Activated CD8-positive, alpha-beta T cell treated with anti-CD3 and anti-CD28 coated beads for 36 hours (primary cell): ENCODE results near the gene TTLL5. TPM values are rescaled to one million over a fixed set of nuclear protein-coding genes. Genes with fewer than 3 reads are reported as not detected.

ENCODE experiments used
- ATAC-seq: fragments of 200-7000 bp; cut with Tn5 transposase; one replicate; pipeline ENCODE4 v1.10.0; 2021; ENCODE audit warnings: mild to moderate bottlenecking, moderate library complexity
- CTCF ChIA-PET: fragments of 350-600 bp; sonication (Branson Sonifier 250); formaldehyde crosslinking; loops from one replicate; lab custom pipeline; 2021; ENCODE audit warnings: antibody characterized with exemption; lab: Charles Lee
- POLR2A ChIA-PET: fragments of 350-600 bp; sonication (Branson Sonifier 250); formaldehyde crosslinking; loops from one replicate; lab custom pipeline; 2021; ENCODE audit warnings: antibody characterized with exemption; lab: Charles Lee
- DNase-seq: peaks from one replicate; pipeline ENCODE4 v3.0.0-alpha.2; 2020
- H3K27ac Mint-ChIP-seq: one replicate; pipeline ENCODE4 v1.8.0; 2021; ENCODE audit warnings: mild to moderate bottlenecking, mixed read lengths
- H3K27me3 Mint-ChIP-seq: one replicate; pipeline ENCODE4 v1.8.0; 2021; ENCODE audit warnings: mixed read lengths
- H3K36me3 Mint-ChIP-seq: one replicate; pipeline ENCODE4 v1.8.0; 2021; ENCODE audit warnings: low read depth, mixed read lengths
- H3K4me1 Mint-ChIP-seq: one replicate; pipeline ENCODE4 v1.8.0; 2021; ENCODE audit warnings: low read depth, mixed read lengths
- H3K4me3 Mint-ChIP-seq: one replicate; pipeline ENCODE4 v1.8.0; 2021; ENCODE audit warnings: mild to moderate bottlenecking, moderate library complexity, mixed read lengths
- H3K9me3 Mint-ChIP-seq: one replicate; pipeline ENCODE4 v1.8.0; 2021; ENCODE audit warnings: mixed read lengths
- intact Hi-C: fragments of 100-400 bp; cut with micrococcal nuclease; formaldehyde crosslinking; loops from one replicate; pipeline ENCODE4 v1.10.0; 2022
- total RNA-seq, 2 experiments: library from RNA; stranded (reverse); gene quantifications; one replicate each; pipeline ENCODE4 v1.2.3, GENCODE V29; 2021
- TF ChIP-seq, protein P1 (sequence below): fragments of 200-600 bp; IDR thresholded peaks from one replicate; pipeline ENCODE4 v1.8.0; 2022; ENCODE audit warnings: antibody characterized with exemption, mild to moderate bottlenecking

Gene TTLL5
- total RNA-seq, 2 experiments from 2014 or later: 23.6 to 27.2 TPM

DNA sequence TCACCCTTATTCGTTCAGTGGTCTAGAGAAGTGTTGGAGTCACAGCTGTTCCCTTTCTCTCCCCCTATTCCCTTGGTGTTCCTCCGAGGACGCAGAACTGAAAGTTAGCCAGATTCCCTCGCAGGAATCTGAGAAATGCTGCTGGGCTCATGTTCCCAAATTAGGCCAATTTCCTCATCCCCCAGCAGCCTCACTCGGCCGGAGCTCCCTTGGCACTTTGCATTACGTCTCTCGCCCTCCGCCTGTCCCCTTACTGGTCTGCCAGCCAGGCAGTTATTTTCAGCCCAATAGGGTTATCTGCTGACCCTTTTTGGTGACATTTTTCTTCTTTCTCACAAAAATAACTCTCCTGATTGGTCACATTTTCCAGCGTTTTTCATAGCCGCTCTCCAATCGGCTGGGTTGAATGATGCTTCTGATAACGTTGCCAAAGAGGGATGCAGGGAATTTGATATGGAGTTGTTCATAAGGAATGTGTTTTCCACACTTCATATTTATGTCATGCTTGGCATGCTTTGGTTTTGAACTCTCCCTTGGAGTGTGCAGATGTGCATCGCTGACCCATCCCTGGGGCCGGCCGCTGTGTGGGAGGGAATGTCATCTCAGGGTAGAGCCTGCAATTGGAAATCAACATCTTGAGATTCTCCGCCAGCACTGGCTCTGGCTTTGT, 334.5 kb downstream of the TTLL5 start:
- no peaks in the 10 kb centered on the region for H3K27me3 Mint-ChIP-seq

DNA sequence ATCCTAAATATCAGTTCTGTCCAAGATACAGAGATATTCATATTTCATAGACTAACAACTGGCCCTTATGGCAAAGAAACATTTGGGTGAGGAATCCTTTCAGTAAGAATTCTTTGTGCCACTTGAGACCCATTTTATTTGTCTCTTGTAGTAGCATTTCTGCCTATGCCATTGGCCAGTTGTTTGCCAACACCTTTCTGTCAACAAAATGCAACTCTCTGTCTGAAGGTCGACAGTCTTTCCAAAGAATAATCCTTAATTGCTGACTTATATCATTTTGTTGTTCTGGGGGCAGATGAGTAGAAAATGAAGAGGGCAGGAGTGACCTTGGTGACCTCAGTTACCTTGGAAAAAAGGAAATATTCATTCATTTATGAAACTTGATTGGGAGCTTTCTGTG, 335.4 kb downstream of the TTLL5 start:
- ATAC-seq: no peak
- TF ChIP-seq, protein P1, sequence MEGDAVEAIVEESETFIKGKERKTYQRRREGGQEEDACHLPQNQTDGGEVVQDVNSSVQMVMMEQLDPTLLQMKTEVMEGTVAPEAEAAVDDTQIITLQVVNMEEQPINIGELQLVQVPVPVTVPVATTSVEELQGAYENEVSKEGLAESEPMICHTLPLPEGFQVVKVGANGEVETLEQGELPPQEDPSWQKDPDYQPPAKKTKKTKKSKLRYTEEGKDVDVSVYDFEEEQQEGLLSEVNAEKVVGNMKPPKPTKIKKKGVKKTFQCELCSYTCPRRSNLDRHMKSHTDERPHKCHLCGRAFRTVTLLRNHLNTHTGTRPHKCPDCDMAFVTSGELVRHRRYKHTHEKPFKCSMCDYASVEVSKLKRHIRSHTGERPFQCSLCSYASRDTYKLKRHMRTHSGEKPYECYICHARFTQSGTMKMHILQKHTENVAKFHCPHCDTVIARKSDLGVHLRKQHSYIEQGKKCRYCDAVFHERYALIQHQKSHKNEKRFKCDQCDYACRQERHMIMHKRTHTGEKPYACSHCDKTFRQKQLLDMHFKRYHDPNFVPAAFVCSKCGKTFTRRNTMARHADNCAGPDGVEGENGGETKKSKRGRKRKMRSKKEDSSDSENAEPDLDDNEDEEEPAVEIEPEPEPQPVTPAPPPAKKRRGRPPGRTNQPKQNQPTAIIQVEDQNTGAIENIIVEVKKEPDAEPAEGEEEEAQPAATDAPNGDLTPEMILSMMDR: no peak
- Mint-ChIP-seq H3K4me1 (no peaks in the 10 kb centered on the region), H3K27me3 (no peaks in the 10 kb centered on the region), H3K4me3 (no peak overlapping the region), H3K36me3 (peaks cover 17% of the 10 kb centered on the region), H3K9me3 (no peaks in the 10 kb centered on the region), H3K27ac (no peak overlapping the region)
- DNase-seq: no peak
- POLR2A ChIA-PET: no interaction called here
- intact Hi-C loops: no loop called here
- CTCF ChIA-PET: interaction anchor here (1.6 kb wide), 1 partner anchor 90 kb away, joined by 5 read pairs; no protein-coding TSS in a partner anchor

More for the DNA sequence above, 334.5 kb downstream of the TTLL5 start:
- no peak overlapping the region for H3K4me3 Mint-ChIP-seq
- CTCF ChIA-PET: interaction anchor here (1.4 to 1.6 kb wide), 2 partner anchors 55 to 89 kb away, joined by 3 to 5 read pairs; no protein-coding TSS in a partner anchor
- no peaks in the 10 kb centered on the region for H3K9me3 Mint-ChIP-seq
- no peak for DNase-seq
- no peak overlapping the region for H3K27ac Mint-ChIP-seq
- no peaks in the 10 kb centered on the region for H3K4me1 Mint-ChIP-seq
- intact Hi-C loops: no loop called here
- TF ChIP-seq, protein P1: no peak
- H3K36me3 Mint-ChIP-seq: peaks cover 9% of the 10 kb centered on the region
- POLR2A ChIA-PET: no interaction called here
- no peak for ATAC-seq

- ATAC-seq (no peak), DNase-seq (no peak)
- POLR2A ChIA-PET: no interaction called here
- H3K9me3 Mint-ChIP-seq: peaks cover 3% of the 10 kb centered on the region
- H3K4me3 Mint-ChIP-seq: no peak overlapping the region
- no peak overlapping the region for H3K27ac Mint-ChIP-seq
- H3K36me3 Mint-ChIP-seq: peaks cover 36% of the 10 kb centered on the region
- no peaks in the 10 kb centered on the region for H3K27me3 Mint-ChIP-seq
- intact Hi-C loops: no loop called here
- TF ChIP-seq, protein P1: no peak
- H3K4me1 Mint-ChIP-seq: no peaks in the 10 kb centered on the region
- CTCF ChIA-PET: no interaction called here
These were observed 338.6 kb downstream of the TTLL5 start for GRCh38 chr14:75999511-76000190.

- ChIA-PET POLR2A (no interaction called here), CTCF (interaction anchor here (0.8 to 1.2 kb wide), 2 partner anchors 48 to 96 kb away, joined by 3 read pairs; no protein-coding TSS in a partner anchor)
- intact Hi-C loops: no loop called here
- H3K4me1 Mint-ChIP-seq: no peaks in the 10 kb centered on the region
- H3K9me3 Mint-ChIP-seq: peaks cover 11% of the 10 kb centered on the region
- TF ChIP-seq, protein P1: no peak
- DNase-seq (no peak), ATAC-seq (no peak)
- no peak overlapping the region for H3K4me3 Mint-ChIP-seq
- H3K27me3 Mint-ChIP-seq: no peaks in the 10 kb centered on the region
- H3K36me3 Mint-ChIP-seq: peaks cover 50% of the 10 kb centered on the region
- no peak overlapping the region for H3K27ac Mint-ChIP-seq
These were observed 341.3 kb downstream of the TTLL5 start for GRCh38 chr14:76002383-76002782.

Other genes with a start within 250 kb of the TTLL5 start
- gene JDP2, start 233.2 kb upstream of the TTLL5 start, total RNA-seq: 1 to 10 TPM; 1.3 to 1.4 TPM
- 10 to 100 TPM; 46.4 to 47.0 TPM for gene BATF, start 138.8 kb upstream of the TTLL5 start, total RNA-seq
- 1 to 10 TPM in 1 of 2 experiments, under 1 TPM in 1; 0.50 to 4.4 TPM for gene FLVCR2, start 82.6 kb upstream of the TTLL5 start, total RNA-seq
- gene ERG28, start 370 bp upstream of the TTLL5 start, total RNA-seq: 10 to 100 TPM; 13.4 to 14.9 TPM